Smooth muscle cell (in vitro differentiated cells): ENCODE measurements around the gene SLC12A2. TPM values are rescaled to one million over a fixed set of nuclear protein-coding genes. Genes with fewer than 3 reads are reported as not detected.

Source experiments
- DNase-seq: peaks from one replicate; lab custom pipeline; 2025; ENCODE audit not compliant: unreplicated experiment; lab: John Stamatoyannopoulos, UW
- H2AFZ ChIP-seq: fragments of 200-600 bp; sonication (generic); 2 replicates; pipeline ENCODE4 v1.6.0; 2016; ENCODE audit warnings: antibody characterized with exemption, low read depth, mild to moderate bottlenecking
- H3F3A ChIP-seq: fragments of 200-600 bp; sonication (generic); 2 replicates; pipeline ENCODE4 v1.6.0; 2017; ENCODE audit warnings: antibody characterized with exemption, low read depth
- H3K27ac ChIP-seq: fragments of 200-600 bp; sonication (generic); 2 replicates; pipeline ENCODE4 v1.5.1; 2016; ENCODE audit warnings: low read depth, mild to moderate bottlenecking
- H3K27me3 ChIP-seq: fragments of 200-600 bp; sonication (generic); 2 replicates; pipeline ENCODE4 v1.6.1; 2016; ENCODE audit warnings: low read depth, mild to moderate bottlenecking
- H3K36me3 ChIP-seq: fragments of 200-600 bp; sonication (generic); 2 replicates; pipeline ENCODE4 v1.5.1; 2016; ENCODE audit warnings: low read depth
- H3K4me1 ChIP-seq: fragments of 200-600 bp; sonication (generic); 2 replicates; pipeline ENCODE4 v1.5.1; 2016; ENCODE audit warnings: low read depth
- H3K4me2 ChIP-seq: fragments of 200-600 bp; sonication (generic); 2 replicates; pipeline ENCODE4 v1.6.0; 2016; ENCODE audit warnings: mild to moderate bottlenecking
- H3K4me3 ChIP-seq: fragments of 200-600 bp; sonication (generic); 2 replicates; pipeline ENCODE4 v1.5.1; 2016; ENCODE audit warnings: mild to moderate bottlenecking
- H3K79me2 ChIP-seq: fragments of 200-600 bp; sonication (generic); 2 replicates; pipeline ENCODE4 v1.6.0; 2016; ENCODE audit warnings: low read depth, mild to moderate bottlenecking
- H3K9ac ChIP-seq: fragments of 200-600 bp; sonication (generic); 2 replicates; pipeline ENCODE4 v1.6.0; 2016; ENCODE audit warnings: low read depth
- H3K9me3 ChIP-seq: fragments of 200-600 bp; sonication (generic); replicated peaks from 2 replicates; pipeline ENCODE4 v1.5.1; 2016; ENCODE audit warnings: low read depth
- H4K20me1 ChIP-seq: fragments of 200-600 bp; sonication (generic); 2 replicates; pipeline ENCODE4 v1.6.0; 2016; ENCODE audit warnings: low read depth
- WGBS: methylation state at CpG from one replicate; pipeline ENCODE4 v1.1.7; 2016; ENCODE audit warnings: low lambda C conversion rate; 5-methylcytosine and 5-hydroxymethylcytosine counted together
- polyA plus RNA-seq: library from polyadenylated mRNA; unstranded; fragments of >200 nt; fragmentation: Nextera tagmentation; extraction: Ambion mirVana; gene quantifications from 2 replicates; pipeline ENCODE4 v1.2.1, GENCODE V29; 2016
- total RNA-seq: library from RNA; depleted of rRNA; stranded (reverse); fragments of >200 nt; gene quantifications from 2 replicates; pipeline ENCODE4 v1.2.3, GENCODE V29; 2014
- TF ChIP-seq, protein P1 (sequence below): fragments of 200-600 bp; sonication (generic); IDR thresholded peaks from 2 replicates; pipeline ENCODE4 v1.5.1; 2017; ENCODE audit warnings: borderline replicate concordance, mild to moderate bottlenecking, antibody characterized with exemption; ENCODE audit not compliant: insufficient read depth, poor library complexity, severe bottlenecking

Gene SLC12A2
- total RNA-seq (17.2 and 17.8 TPM in 2 replicates), polyA plus RNA-seq (4.2 and 5.5 TPM in 2 replicates)

- DNase-seq, result peak; percentile 87
- Histone ChIP-seq H3F3A (no peaks in the 10 kb centered on the region), H3K27ac (peak within 1 kb of the TSS; percentile 76), H3K9ac (peak within 1 kb of the TSS; percentile 75), H3K4me2 (peak within 1 kb of the TSS; percentile 84), H2AFZ (peak within 1 kb of the TSS; percentile 74), H3K27me3 (no peaks in the 10 kb centered on the region), H3K36me3 (no peaks in the 10 kb centered on the region), H4K20me1 (peaks cover 15% of the 10 kb centered on the region), H3K9me3 (no peaks in the 10 kb centered on the region), H3K79me2 (peaks cover 28% of the 10 kb centered on the region), H3K4me3 (peak within 1 kb of the TSS; percentile 74), H3K4me1 (peaks cover 14% of the 10 kb centered on the region)
- under 1% methylated on average over 65 of the region's 104 CpGs for WGBS
- TF ChIP-seq, protein P1, sequence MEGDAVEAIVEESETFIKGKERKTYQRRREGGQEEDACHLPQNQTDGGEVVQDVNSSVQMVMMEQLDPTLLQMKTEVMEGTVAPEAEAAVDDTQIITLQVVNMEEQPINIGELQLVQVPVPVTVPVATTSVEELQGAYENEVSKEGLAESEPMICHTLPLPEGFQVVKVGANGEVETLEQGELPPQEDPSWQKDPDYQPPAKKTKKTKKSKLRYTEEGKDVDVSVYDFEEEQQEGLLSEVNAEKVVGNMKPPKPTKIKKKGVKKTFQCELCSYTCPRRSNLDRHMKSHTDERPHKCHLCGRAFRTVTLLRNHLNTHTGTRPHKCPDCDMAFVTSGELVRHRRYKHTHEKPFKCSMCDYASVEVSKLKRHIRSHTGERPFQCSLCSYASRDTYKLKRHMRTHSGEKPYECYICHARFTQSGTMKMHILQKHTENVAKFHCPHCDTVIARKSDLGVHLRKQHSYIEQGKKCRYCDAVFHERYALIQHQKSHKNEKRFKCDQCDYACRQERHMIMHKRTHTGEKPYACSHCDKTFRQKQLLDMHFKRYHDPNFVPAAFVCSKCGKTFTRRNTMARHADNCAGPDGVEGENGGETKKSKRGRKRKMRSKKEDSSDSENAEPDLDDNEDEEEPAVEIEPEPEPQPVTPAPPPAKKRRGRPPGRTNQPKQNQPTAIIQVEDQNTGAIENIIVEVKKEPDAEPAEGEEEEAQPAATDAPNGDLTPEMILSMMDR, result no peak
Measured at GRCh38 chr5:128083033-128083810, at the start of gene SLC12A2. TSS of gene SLC12A2 (plus strand) at chr5:128083766. CDS start at chr5:128083955, 189 bp downstream.

GRCh38 chr5:128035689-128036088 lies 47.9 kb upstream of the SLC12A2 start:
- Histone ChIP-seq H3K9me3 (no peaks in the 10 kb centered on the region), H3K9ac (no peak overlapping the region), H3K27ac (no peak overlapping the region), H3K79me2 (peaks cover 4% of the 10 kb centered on the region), H3K36me3 (no peaks in the 10 kb centered on the region), H2AFZ (no peak overlapping the region), H4K20me1 (no peaks in the 10 kb centered on the region), H3K27me3 (no peaks in the 10 kb centered on the region), H3K4me1 (no peaks in the 10 kb centered on the region), H3K4me3 (no peak overlapping the region), H3F3A (peaks cover 8% of the 10 kb centered on the region), H3K4me2 (no peak overlapping the region)
- WGBS, result 72% methylated on average over 4 of the region's 4 CpGs
- DNase-seq, result no peak
- TF ChIP-seq, protein P1, result no peak

DNA sequence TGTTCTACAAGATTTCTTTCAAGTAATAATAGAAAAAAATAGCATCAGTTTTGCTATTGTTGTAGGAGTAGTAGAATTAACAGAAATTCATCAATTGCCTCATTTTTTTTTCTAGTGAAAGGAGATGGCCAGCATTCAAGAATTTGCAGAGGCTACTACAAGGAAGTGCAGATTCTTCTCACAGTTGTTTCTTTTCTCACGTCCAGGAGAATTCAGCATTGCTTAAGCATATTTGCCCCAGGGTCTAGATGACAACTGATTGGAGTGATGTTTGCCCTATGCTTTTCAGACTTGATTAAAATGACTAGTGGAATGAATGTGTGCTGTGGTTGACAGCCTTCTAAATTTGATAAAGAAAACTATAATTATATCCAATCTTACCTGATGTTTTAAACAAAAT lies 46.6 kb upstream of the SLC12A2 start:
- Histone ChIP-seq H3F3A (peaks cover 8% of the 10 kb centered on the region), H3K4me2 (no peak overlapping the region), H3K4me1 (no peaks in the 10 kb centered on the region), H3K27me3 (no peaks in the 10 kb centered on the region), H3K9me3 (no peaks in the 10 kb centered on the region), H3K4me3 (no peak overlapping the region), H2AFZ (no peak overlapping the region), H3K27ac (no peak overlapping the region), H4K20me1 (no peaks in the 10 kb centered on the region), H3K9ac (no peak overlapping the region), H3K79me2 (peaks cover 4% of the 10 kb centered on the region), H3K36me3 (no peaks in the 10 kb centered on the region)
- TF ChIP-seq, protein P1, result no peak
- WGBS, result 33% methylated on average over 1 of the region's 1 CpG
- no peak for DNase-seq

DNA sequence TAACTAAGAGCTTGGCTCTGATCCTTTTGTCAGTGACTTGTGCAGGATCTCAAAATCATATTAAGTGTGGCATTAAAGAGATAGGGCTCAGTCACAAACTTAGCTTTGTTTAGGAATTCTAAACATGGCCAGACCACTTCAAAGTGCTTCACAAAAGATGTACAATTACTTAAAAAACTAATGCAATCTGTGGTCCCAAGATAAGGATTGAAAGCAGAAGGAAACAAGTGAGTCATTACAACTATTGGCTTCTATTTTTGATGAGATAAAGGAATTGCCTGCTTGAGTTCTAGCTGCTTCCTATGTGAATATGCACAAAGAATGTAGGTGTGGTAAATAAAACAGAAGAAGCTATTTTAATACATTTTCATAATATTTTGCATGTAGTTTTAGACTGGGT lies 44.9 kb upstream of the SLC12A2 start:
- Histone ChIP-seq H3K9ac (no peak overlapping the region), H4K20me1 (no peaks in the 10 kb centered on the region), H3K4me1 (no peaks in the 10 kb centered on the region), H2AFZ (no peak overlapping the region), H3K36me3 (no peaks in the 10 kb centered on the region), H3K9me3 (no peaks in the 10 kb centered on the region), H3K4me3 (no peak overlapping the region), H3K27ac (no peak overlapping the region), H3F3A (peaks cover 8% of the 10 kb centered on the region), H3K27me3 (no peaks in the 10 kb centered on the region), H3K4me2 (peak overlapping the region; percentile 27), H3K79me2 (no peaks in the 10 kb centered on the region)
- TF ChIP-seq, protein P1, result no peak
- no peak for DNase-seq
